Right atrium auricular region (tissue), 2 donors: ENCODE results near the gene COX7A1. TPM values are rescaled to one million over a fixed set of nuclear protein-coding genes. Genes with fewer than 3 reads are reported as not detected.
"Not testable (repeated sequence)": the region's sequence is repeated elsewhere in the genome, so short reads cannot be mapped to it uniquely, and the experiment has no call there.

Source experiments
- DNase-seq: peaks from one replicate; pipeline ENCODE4 v3.0.0-alpha.2; 2019; ENCODE audit warnings: low spot score
- H3K27ac ChIP-seq, 2 donors: fragments of 200-600 bp; sonication (generic); 1 replicate in 1 of 2; 2 replicates in 1 of 2; pipeline ENCODE4 v1.5.1; 2016 to 2019
- H3K27me3 ChIP-seq, 2 donors: fragments of 200-600 bp; sonication (generic); one replicate each; pipeline versions ENCODE4 v1.5.1 to v1.6.0; 2017 to 2019
- H3K36me3 ChIP-seq: fragments of 200-600 bp; sonication (generic); one replicate; pipeline ENCODE4 v1.5.1; 2016
- H3K4me1 ChIP-seq, 2 donors: fragments of 200-600 bp; sonication (generic); one replicate each; pipeline versions ENCODE4 v1.5.1 to v1.6.0; 2017 to 2019
- H3K4me3 ChIP-seq, 2 donors: fragments of 200-600 bp; sonication (generic); 1 replicate in 1 of 2; 2 replicates in 1 of 2; pipeline ENCODE4 v1.5.1; 2017 to 2019; ENCODE audit warnings: mild to moderate bottlenecking in 1 of 2, moderate library complexity in 1 of 2
- H3K9me3 ChIP-seq, 2 donors: fragments of 200-600 bp; sonication (generic); one replicate each; pipeline ENCODE4 v1.5.1; 2019
- total RNA-seq, 2 donors: library from RNA; depleted of rRNA; stranded (reverse); fragments of >200 nt; gene quantifications; one replicate each; pipeline ENCODE4 v1.1.0, GENCODE V29; 2016
- TF ChIP-seq, protein P1 (sequence below), 2 donors: fragments of 200-600 bp; sonication (generic); IDR thresholded peaks; one replicate each; pipeline ENCODE4 v1.5.1; 2019; ENCODE audit warnings: antibody characterized with exemption in 2 of 2

Gene COX7A1
- 100 to 1,000 TPM; 136 to 347 TPM for total RNA-seq

- peak; percentile 80 for DNase-seq
- H3K27ac ChIP-seq, result peak within 1 kb of the TSS; percentile 98 to 100
- peaks cover 31% of the 10 kb centered on the region for H3K36me3 ChIP-seq
- peaks cover 0 to 22% of the 10 kb centered on the region in 2 donors for H3K4me1 ChIP-seq
- no peaks in the 10 kb centered on the region for H3K27me3 ChIP-seq
- H3K9me3 ChIP-seq, result no peaks in the 10 kb centered on the region
- peak within 1 kb of the TSS; percentile 69 to 87 for H3K4me3 ChIP-seq
- TF ChIP-seq, protein P1, sequence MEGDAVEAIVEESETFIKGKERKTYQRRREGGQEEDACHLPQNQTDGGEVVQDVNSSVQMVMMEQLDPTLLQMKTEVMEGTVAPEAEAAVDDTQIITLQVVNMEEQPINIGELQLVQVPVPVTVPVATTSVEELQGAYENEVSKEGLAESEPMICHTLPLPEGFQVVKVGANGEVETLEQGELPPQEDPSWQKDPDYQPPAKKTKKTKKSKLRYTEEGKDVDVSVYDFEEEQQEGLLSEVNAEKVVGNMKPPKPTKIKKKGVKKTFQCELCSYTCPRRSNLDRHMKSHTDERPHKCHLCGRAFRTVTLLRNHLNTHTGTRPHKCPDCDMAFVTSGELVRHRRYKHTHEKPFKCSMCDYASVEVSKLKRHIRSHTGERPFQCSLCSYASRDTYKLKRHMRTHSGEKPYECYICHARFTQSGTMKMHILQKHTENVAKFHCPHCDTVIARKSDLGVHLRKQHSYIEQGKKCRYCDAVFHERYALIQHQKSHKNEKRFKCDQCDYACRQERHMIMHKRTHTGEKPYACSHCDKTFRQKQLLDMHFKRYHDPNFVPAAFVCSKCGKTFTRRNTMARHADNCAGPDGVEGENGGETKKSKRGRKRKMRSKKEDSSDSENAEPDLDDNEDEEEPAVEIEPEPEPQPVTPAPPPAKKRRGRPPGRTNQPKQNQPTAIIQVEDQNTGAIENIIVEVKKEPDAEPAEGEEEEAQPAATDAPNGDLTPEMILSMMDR (IDR thresholded peaks at IDR 0.05), result no peak
Observed at GRCh38 chr19:36152352-36153091, at the start of gene COX7A1. Gene COX7A1 (minus strand): TSS chr19:36152447. CDS start chr19:36152407, 40 bp downstream.

DNA sequence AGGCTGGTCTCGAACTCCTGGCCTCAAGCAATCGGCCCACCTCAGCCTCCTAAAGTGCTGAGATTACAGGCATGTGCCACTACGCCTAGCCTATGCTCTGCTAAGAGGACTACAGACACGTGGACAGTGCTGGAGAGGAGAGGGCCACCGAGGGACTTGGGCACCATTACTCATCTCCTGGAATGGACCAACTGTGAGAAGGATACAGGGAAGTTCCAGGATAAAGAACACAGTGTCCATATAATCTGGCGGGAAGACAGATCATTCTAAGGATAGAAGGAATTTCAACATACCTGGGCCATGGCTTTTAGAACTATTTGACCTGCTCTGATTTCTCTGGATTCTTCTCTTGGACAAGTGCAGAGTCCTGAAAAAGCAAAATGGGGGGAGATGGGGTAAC is 49.4 kb upstream of the COX7A1 start:
- Histone ChIP-seq H3K4me1 (no peaks in the 10 kb centered on the region), H3K27ac (no peak overlapping the region), H3K9me3 (no peaks in the 10 kb centered on the region), H3K36me3 (no peaks in the 10 kb centered on the region), H3K4me3 (no peak overlapping the region), H3K27me3 (no peaks in the 10 kb centered on the region)
- DNase-seq, result no peak
- TF ChIP-seq, protein P1 (IDR thresholded peaks at IDR 0.05), result no peak

DNA sequence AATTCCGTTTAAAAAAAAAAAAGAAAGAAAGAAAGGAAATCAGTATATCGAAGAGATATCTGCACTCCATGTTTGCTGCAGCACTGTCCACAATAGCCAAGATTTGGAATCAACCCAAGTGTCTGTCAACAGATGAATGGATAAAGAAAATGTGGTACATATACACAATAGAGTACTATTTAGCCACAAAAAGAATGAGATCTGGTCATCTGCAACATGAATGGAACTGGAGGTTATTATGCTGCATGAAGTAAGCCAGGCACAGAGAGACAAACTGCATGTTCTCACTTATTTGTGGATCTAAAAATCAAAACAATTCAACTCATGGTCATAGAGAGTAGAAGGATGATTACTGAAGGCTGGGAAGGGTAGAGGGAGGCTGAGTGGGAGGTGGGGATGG is 45.9 kb upstream of the COX7A1 start:
- Histone ChIP-seq H3K27me3 (no peaks in the 10 kb centered on the region), H3K4me1 (no peaks in the 10 kb centered on the region), H3K9me3 (no peaks in the 10 kb centered on the region), H3K4me3 (no peak overlapping the region), H3K36me3 (peaks cover 17% of the 10 kb centered on the region), H3K27ac (no peak overlapping the region)
- TF ChIP-seq, protein P1 (IDR thresholded peaks at IDR 0.05), result no peak
- DNase-seq, result no peak

- Histone ChIP-seq H3K27me3 (no peaks in the 10 kb centered on the region), H3K4me1 (no peaks in the 10 kb centered on the region), H3K27ac (no peak overlapping the region), H3K9me3 (no peaks in the 10 kb centered on the region), H3K4me3 (no peak overlapping the region), H3K36me3 (peaks cover 17% of the 10 kb centered on the region)
- TF ChIP-seq, protein P1 (IDR thresholded peaks at IDR 0.05), result no peak
- no peak for DNase-seq
Observed at GRCh38 chr19:36196249-36196648, 44.0 kb upstream of the COX7A1 start.

- H3K27ac ChIP-seq, H3K27me3 ChIP-seq, H3K9me3 ChIP-seq, DNase-seq, H3K4me1 ChIP-seq, H3K36me3 ChIP-seq, H3K4me3 ChIP-seq: not testable (repeated sequence)
Observed at GRCh38 chr19:36186722-36187121, 34.5 kb upstream of the COX7A1 start.

DNA sequence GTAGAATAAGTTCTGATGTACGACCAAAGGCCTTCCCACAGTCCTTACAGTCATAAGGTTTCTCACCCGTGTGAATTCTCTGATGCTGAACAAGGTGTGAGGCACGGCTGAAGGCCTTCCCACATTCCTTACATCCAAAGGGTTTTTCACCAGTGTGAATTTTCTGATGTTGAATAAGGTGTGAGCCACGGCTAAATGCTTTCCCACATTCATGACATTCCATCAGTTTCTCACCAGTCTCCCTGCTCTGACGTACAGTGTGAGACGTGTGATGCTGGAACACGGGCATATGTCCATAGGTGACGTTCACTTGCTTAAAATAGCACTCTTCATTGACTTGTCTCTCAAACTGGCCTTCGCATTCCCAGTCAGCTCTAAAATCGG is 31.0 kb upstream of the COX7A1 start:
- Histone ChIP-seq H3K4me1 (no peaks in the 10 kb centered on the region), H3K9me3 (no peaks in the 10 kb centered on the region), H3K36me3 (no peaks in the 10 kb centered on the region), H3K4me3 (no peak overlapping the region), H3K27ac (peak overlapping the region; percentile 13 to 69), H3K27me3 (no peaks in the 10 kb centered on the region)
- TF ChIP-seq, protein P1 (IDR thresholded peaks at IDR 0.05), result no peak
- no peak for DNase-seq
